DOHH2 (cell line): ENCODE data around the gene DNAH5.

ENCODE experiments used
- EZH2phosphoT487 ChIP-seq: fragments of 200-600 bp; sonication (generic); IDR thresholded peaks from 2 replicates; pipeline ENCODE4 v1.6.1; 2017; ENCODE audit warnings: borderline replicate concordance, mild to moderate bottlenecking, antibody characterized with exemption, low read length, moderate library complexity, mixed read lengths
- TF ChIP-seq, protein P1 (sequence below): fragments of 200-600 bp; sonication (generic); IDR thresholded peaks from one replicate; pipeline ENCODE4 v1.5.1; 2014; ENCODE audit warnings: antibody characterized with exemption, mild to moderate bottlenecking, low read depth, low read length; ENCODE audit not compliant: poor library complexity, severe bottlenecking

DNA sequence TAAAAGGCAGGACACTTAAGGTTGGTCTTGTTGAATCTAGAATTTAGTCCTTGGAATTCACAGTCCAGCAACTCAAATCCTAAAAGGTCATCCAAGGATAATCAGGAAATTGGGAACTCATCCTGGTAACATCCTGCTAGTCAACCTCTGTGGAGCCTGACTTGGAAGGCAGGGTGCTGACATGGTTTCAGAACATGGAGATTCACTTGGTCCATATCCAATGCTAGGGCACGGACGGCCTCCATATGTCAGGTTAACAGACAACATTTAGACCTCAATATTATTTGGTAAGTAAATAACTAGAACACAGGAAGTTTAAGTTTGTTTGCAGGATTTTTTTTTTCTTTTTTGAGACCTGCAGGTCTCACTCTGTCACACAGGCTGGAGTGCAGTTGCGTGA lies 783 bp upstream of the DNAH5 start:
- TF ChIP-seq, protein P1, sequence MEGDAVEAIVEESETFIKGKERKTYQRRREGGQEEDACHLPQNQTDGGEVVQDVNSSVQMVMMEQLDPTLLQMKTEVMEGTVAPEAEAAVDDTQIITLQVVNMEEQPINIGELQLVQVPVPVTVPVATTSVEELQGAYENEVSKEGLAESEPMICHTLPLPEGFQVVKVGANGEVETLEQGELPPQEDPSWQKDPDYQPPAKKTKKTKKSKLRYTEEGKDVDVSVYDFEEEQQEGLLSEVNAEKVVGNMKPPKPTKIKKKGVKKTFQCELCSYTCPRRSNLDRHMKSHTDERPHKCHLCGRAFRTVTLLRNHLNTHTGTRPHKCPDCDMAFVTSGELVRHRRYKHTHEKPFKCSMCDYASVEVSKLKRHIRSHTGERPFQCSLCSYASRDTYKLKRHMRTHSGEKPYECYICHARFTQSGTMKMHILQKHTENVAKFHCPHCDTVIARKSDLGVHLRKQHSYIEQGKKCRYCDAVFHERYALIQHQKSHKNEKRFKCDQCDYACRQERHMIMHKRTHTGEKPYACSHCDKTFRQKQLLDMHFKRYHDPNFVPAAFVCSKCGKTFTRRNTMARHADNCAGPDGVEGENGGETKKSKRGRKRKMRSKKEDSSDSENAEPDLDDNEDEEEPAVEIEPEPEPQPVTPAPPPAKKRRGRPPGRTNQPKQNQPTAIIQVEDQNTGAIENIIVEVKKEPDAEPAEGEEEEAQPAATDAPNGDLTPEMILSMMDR, result no peak
- no peak for TF ChIP-seq EZH2phosphoT487
